Measurements from ENCODE around the gene RBFOX2.

The RBFOX2 gene

GRCh38 chr22:35905894-35906293 lies 122.7 kb downstream of the RBFOX2 start:
- no peaks in the 10 kb centered on the region for H3K27me3 ChIP-seq (ENCODE audit: insufficient read depth, low read depth, severe bottlenecking)
- H3K36me3 ChIP-seq: no peaks in the 10 kb centered on the region
- H3K4me3 ChIP-seq (ENCODE audit: low read depth, low read length): no peak overlapping the region
- no peaks in the 10 kb centered on the region for H3K9me3 ChIP-seq (ENCODE audit: severe bottlenecking)
- no peak for TF ChIP-seq CTCF (IDR thresholded peaks at IDR 0.05; ENCODE audit: low read depth, low read length)
- DNase-seq: no peak
- no peak overlapping the region for H3K27ac ChIP-seq

- H3K9me3 ChIP-seq (ENCODE audit: severe bottlenecking): no peaks in the 10 kb centered on the region
- H3K36me3 ChIP-seq: no peaks in the 10 kb centered on the region
- H3K27me3 ChIP-seq (ENCODE audit: insufficient read depth, low read depth, severe bottlenecking): no peaks in the 10 kb centered on the region
Measured at GRCh38 chr22:35904752-35905151, 123.9 kb downstream of the RBFOX2 start.

GRCh38 chr22:35904336-35904692 lies 124.3 kb downstream of the RBFOX2 start:
- Histone ChIP-seq H3K4me3 (ENCODE audit: low read depth, low read length) (no peak overlapping the region), H3K27ac (no peak overlapping the region)

More at GRCh38 chr22:35904752-35905151, 123.9 kb downstream of the RBFOX2 start:
- no peak overlapping the region for H3K27ac ChIP-seq
- no peak overlapping the region for H3K4me3 ChIP-seq (ENCODE audit: low read depth, low read length)
- TF ChIP-seq CTCF (IDR thresholded peaks at IDR 0.05; ENCODE audit: low read depth, low read length): no peak
- no peak for DNase-seq

GRCh38 chr22:35903571-35904335 lies 124.9 kb downstream of the RBFOX2 start:
- no peak for DNase-seq
- no peaks in the 10 kb centered on the region for H3K27me3 ChIP-seq (ENCODE audit: insufficient read depth, low read depth, severe bottlenecking)
- H3K9me3 ChIP-seq (ENCODE audit: severe bottlenecking): no peaks in the 10 kb centered on the region
- no peak overlapping the region for H3K27ac ChIP-seq
- H3K4me3 ChIP-seq (ENCODE audit: low read depth, low read length): no peak overlapping the region
- H3K36me3 ChIP-seq: no peaks in the 10 kb centered on the region
- TF ChIP-seq CTCF (IDR thresholded peaks at IDR 0.05; ENCODE audit: low read depth, low read length): no peak

More at GRCh38 chr22:35904336-35904692, 124.3 kb downstream of the RBFOX2 start:
- no peak for TF ChIP-seq CTCF (IDR thresholded peaks at IDR 0.05; ENCODE audit: low read depth, low read length)
- no peaks in the 10 kb centered on the region for H3K27me3 ChIP-seq (ENCODE audit: insufficient read depth, low read depth, severe bottlenecking)
- no peaks in the 10 kb centered on the region for H3K9me3 ChIP-seq (ENCODE audit: severe bottlenecking)
- no peak for DNase-seq
- H3K36me3 ChIP-seq: no peaks in the 10 kb centered on the region

- DNase-seq: no peak
- H3K27ac ChIP-seq: no peak overlapping the region
- H3K27me3 ChIP-seq (ENCODE audit: insufficient read depth, low read depth, severe bottlenecking): no peaks in the 10 kb centered on the region
- TF ChIP-seq CTCF (IDR thresholded peaks at IDR 0.05; ENCODE audit: low read depth, low read length): no peak
- no peak overlapping the region for H3K4me3 ChIP-seq (ENCODE audit: low read depth, low read length)
- no peaks in the 10 kb centered on the region for H3K36me3 ChIP-seq
- H3K9me3 ChIP-seq (ENCODE audit: severe bottlenecking): no peaks in the 10 kb centered on the region
Measured at GRCh38 chr22:35900483-35901168, 128.0 kb downstream of the RBFOX2 start.
